A549 (cell line): ENCODE data around the gene WHRN.

ENCODE experiments used
- EP300 ChIP-seq, 2 experiments: fragments of >200 bp; sonication (Bioruptor Twin); formaldehyde crosslinking; IDR thresholded peaks; 2 replicates in 1 of 2; 3 replicates in 1 of 2; pipeline ENCODE4 v1.6.1; 2016 to 2017
- ESRRA ChIP-seq: fragments of 150-350 bp; IDR thresholded peaks from 2 replicates; pipeline ENCODE4 v1.6.1; 2014; ENCODE audit warnings: mild to moderate bottlenecking, low read length, borderline replicate concordance
- NR3C1 ChIP-seq: fragments of >200 bp; sonication (Bioruptor Twin); formaldehyde crosslinking; IDR thresholded peaks from 3 replicates; pipeline ENCODE4 v1.6.1; 2017
- TF ChIP-seq, protein P1 (sequence below): fragments of >200 bp; sonication (Bioruptor Twin); formaldehyde crosslinking; IDR thresholded peaks from 3 replicates; pipeline ENCODE4 v1.5.1; 2016
- TF ChIP-seq, protein P2 (sequence below): IDR thresholded peaks from 2 replicates; pipeline ENCODE4 v1.6.1; 2012

- TF ChIP-seq EP300 (IDR thresholded peaks at IDR 0.05) (no peak), ESRRA (no peak), NR3C1 (no peak)
- TF ChIP-seq, protein P1, sequence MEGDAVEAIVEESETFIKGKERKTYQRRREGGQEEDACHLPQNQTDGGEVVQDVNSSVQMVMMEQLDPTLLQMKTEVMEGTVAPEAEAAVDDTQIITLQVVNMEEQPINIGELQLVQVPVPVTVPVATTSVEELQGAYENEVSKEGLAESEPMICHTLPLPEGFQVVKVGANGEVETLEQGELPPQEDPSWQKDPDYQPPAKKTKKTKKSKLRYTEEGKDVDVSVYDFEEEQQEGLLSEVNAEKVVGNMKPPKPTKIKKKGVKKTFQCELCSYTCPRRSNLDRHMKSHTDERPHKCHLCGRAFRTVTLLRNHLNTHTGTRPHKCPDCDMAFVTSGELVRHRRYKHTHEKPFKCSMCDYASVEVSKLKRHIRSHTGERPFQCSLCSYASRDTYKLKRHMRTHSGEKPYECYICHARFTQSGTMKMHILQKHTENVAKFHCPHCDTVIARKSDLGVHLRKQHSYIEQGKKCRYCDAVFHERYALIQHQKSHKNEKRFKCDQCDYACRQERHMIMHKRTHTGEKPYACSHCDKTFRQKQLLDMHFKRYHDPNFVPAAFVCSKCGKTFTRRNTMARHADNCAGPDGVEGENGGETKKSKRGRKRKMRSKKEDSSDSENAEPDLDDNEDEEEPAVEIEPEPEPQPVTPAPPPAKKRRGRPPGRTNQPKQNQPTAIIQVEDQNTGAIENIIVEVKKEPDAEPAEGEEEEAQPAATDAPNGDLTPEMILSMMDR = no peak
- TF ChIP-seq, protein P2, sequence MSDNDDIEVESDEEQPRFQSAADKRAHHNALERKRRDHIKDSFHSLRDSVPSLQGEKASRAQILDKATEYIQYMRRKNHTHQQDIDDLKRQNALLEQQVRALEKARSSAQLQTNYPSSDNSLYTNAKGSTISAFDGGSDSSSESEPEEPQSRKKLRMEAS = no peak
These were observed 73.5 kb downstream of the WHRN start for GRCh38 chr9:114431770-114432169.
